DMS114 treated with DMSO at 0.1 percent for 48 hours (cell line): Measurements from ENCODE around the gene TMC4.
"Not testable (repeated sequence)": the region's sequence is repeated elsewhere in the genome, so short reads cannot be mapped to it uniquely, and the experiment has no call there.

ENCODE experiments used
- DNase-seq: peaks from one replicate; lab custom pipeline; 2025; ENCODE audit not compliant: unreplicated experiment; lab: John Stamatoyannopoulos, UW

TMC4 gene

GRCh38 chr19:54179921-54180461 is 7.0 kb upstream of the TMC4 start:
- peak; percentile 68 for DNase-seq

DNA sequence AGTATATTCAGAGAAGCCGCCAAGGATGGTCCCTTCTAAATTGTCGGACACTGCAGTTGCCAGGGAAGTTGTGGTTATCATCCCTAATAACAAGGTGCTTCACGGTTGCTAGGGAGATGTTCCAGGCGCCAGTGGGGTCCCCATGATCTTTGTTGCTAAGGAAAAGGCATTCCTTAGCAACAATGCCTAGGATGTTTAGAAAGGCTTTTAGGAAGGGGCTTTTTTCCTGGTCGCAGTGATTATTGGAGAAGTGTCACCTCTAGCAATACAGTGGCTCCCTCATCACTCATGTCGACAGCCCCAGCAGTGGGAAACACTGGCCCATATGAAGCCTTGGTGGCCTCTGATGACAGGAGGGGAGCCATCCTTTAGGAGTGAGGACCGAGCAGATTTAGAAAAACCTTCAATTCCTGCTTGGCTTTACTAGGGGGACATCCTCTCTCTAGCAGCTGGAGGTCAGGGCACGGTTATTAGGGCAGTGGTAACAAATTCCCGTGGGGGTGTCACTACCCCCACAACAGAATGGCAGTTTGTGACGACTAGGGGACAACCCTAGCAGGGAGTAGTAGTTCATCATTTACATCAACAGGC is 6.4 kb upstream of the TMC4 start:
- no peak for DNase-seq

DNA sequence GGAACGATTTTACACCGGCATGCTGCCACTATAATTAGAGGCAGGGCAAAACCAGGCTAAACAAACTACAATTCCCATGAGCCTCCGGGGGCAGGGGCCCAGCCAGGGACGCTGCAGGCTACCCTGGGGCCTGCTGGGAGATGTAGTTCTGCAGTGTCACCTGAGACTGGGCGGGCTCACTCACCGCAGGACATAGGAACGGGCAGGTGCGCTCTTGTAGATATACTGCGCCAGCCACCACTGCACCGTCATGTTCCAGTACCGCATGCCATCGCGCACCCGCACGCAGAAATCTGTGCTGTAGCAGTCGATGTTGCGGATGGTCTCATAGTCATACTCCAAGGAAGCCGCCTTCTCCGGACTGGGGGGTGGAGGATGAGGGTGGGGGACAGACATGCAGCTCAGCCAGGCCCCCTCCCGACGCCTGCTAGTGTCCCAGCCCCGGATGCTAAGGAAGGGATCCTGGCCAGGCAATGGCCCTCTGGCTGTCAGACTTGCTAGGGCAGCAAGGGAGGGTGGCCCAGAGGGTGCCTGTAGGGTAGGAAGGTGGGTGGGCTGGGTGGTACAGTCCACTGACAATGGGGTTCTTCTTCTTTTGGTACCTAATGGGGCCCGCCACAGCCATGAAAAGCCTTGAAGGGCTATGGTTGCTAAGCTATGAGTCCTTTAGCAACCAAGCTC is 5.8 kb upstream of the TMC4 start:
- no peak for DNase-seq

DNA sequence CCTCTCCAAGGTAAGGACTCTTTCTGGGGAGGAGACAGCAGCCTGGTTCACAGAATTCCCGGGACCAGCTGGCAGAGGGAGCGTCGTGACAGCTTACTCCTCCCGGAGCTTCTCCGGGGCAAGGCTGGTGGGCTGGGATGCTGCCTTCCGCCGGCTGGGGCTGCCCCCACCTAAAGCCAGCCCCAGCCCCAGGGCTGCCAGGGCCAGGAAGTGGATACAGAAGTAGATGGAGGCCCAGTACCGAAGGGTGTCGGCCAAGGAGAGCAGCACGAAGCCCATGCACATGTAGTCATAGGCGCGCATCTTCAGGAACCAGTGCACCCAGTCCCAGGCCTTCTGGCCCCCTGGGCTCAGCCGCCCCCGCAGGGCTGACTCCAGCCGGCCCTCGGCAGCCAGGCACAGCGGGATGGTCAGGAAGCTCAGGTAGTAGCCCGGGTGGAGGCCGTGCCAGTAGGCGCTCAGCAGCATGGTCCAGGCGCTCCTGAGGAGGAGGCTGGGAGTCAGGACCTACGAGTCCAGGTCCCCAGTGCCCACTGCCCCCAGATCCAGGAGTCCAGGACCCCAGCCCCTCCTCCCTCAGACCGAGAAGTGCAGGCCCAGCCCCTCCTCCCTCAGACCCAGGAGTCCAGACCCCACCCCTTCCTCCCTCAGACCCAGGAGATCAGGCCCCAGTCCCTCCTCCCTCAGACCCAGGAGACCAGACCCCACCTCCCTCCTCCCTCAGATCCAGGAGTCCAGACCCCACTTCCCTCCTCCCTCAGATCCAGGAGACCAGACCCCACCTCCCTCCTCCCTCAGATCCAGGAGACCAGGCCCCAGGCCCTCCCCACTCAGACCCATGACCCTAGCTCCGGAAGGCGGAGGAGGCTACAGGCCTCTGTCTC is 1.2 kb upstream of the TMC4 start:
- no peak for DNase-seq

DNA sequence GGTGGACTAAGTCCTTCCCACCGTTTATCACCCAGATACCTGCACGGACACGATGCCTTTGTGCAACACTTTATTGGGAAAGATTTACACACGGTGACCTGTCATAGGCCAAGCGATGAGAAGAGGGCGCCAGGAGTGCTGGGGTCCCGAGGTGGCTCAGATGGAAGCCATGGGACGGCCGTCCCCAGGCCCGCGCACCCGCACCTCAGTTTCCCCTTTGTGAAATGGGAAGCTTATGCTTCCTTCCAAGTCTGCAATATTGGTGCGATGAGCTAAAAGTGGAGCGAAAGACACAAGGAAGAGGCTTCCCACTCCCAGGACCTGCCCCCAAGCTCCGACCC is 369 bp upstream of the TMC4 start:
- no peak for DNase-seq

GRCh38 chr19:54171736-54172431 is 1.1 kb downstream of the TMC4 start:
- DNase-seq = not testable (repeated sequence)

- DNase-seq = no peak
Observed at GRCh38 chr19:54169149-54169740, 3.7 kb downstream of the TMC4 start.

- peak; percentile 87 for DNase-seq
Observed at GRCh38 chr19:54168174-54168917, 4.6 kb downstream of the TMC4 start.

GRCh38 chr19:54165222-54165621 is 7.7 kb downstream of the TMC4 start:
- no peak for DNase-seq

- no peak for DNase-seq
Observed at GRCh38 chr19:54164369-54165068, 8.4 kb downstream of the TMC4 start.

- no peak for DNase-seq
Observed at GRCh38 chr19:54162884-54163283, 10.1 kb downstream of the TMC4 start.

- no peak for DNase-seq
Observed at GRCh38 chr19:54162241-54162805, 10.6 kb downstream of the TMC4 start.

DNA sequence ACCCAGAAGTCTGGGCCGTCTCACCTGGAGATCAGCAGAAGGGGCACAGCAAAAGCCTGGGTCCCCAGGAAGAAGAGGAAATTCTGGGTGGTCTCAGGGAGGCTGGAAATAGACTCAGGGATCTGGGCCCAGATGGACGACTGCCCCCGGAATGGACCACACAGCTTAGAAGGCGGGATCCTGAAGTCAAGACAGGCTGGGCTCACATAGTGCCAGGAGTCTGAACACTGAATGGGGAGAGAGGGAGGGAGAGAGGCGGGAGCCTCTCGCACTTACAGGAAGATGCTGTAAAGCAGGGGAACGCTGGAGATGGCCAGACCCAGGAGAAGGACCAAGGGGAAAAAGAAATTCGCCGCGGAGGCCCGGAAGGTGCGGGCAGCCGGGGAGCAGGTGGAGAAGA is 12.1 kb downstream of the TMC4 start:
- no peak for DNase-seq

DNA sequence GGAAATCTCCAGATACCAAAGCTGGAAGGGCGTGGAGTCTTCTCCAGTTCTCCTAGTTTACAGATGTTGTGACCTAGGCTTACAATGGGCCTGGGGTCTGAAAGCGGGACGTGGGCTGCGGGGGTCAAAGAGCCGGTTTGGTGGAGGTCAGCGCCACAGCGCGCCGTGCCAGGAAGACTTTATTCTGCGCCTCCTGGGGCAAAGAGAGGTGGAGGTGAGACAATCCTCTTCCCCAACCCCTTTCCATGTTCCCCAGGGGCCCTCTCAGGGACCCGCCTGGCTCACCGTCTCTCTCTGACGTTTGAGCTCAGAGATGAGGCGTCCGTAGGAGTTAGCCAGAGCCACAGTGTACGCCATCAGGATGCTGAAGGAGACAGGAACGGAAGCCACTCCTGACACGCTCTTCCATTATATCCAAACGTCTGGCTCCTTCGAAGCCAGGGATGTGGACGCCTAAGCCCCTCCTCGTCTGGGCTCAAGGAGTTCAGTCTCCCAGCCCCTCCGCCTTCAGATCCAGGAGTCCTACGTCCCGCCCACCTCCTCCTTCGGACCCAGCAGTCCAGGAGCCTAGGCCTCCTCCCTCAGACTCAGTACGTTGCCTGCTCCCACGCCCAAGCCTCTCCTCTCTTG is 12.7 kb downstream of the TMC4 start:
- no peak for DNase-seq

DNA sequence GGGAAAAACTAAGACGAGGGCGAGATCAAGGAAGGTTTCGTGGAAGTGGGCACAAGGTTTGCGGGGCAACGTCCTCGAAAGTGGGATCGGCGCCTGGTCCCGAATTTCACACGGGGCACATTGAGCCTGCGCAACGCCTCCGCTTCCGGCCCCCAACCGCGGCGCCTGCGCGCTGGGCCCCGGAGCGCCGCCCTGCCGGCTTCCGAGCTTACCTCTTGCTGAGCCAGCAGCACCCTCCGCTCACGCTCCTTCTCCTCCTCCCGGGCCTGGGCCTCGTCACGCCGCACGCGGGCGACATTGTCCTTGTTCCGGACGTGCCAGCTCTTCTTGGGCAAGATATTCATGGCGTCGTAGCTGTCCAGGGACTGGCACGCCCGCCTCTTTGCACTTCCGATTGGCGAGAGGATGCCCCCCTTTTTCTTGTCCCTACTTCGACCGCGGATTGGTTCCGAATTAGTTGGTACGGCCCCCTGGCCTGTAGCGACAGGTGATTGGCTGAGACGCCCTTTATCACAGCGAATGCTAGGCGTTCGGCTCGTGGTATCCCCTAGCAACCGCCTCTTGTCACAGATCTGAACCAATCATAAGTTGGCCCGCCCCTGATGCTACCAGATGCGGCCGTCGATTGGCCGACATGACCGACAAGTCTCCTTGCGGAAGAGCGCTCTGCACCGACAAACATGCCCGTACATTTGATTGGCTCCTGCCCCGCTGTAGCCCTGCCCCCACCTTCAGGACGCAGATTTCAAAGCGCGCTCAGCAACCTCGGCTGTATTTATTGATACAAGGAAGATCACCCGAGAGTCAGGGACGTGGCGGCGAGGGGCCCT is 13.4 kb downstream of the TMC4 start, which contains the start of gene LENG1:
TSS of gene LENG1 (minus strand) at position 370 of the 830 bp plus-strand sequence. CDS start at position 344, 26 bp downstream.
- peak; percentile 100 for DNase-seq

GRCh38 chr19:54158812-54159351 is 14.1 kb downstream of the TMC4 start:
- DNase-seq = no peak

- DNase-seq = no peak
Observed at GRCh38 chr19:54156953-54157352, 16.0 kb downstream of the TMC4 start.
